Mucosa of descending colon (tissue), 3 donors: Measurements from ENCODE around the gene KLF17. TPM values are rescaled to one million over a fixed set of nuclear protein-coding genes. Genes with fewer than 3 reads are reported as not detected.

Source experiments
- ATAC-seq: fragments of 200-7000 bp; cut with Tn5 transposase; one replicate; pipeline ENCODE4 v1.9.1; 2020; ENCODE audit warnings: mild to moderate bottlenecking, moderate library complexity
- DNase-seq, 3 donors: peaks; one replicate each; pipeline ENCODE4 v3.0.0-alpha.2; 2020
- H3K36me3 ChIP-seq: fragments of 200-600 bp; one replicate; pipeline ENCODE4 v1.8.0; 2021; ENCODE audit warnings: low read depth, mild to moderate bottlenecking
- H3K4me1 ChIP-seq: fragments of 200-600 bp; one replicate; pipeline ENCODE4 v1.8.0; 2021; ENCODE audit warnings: low read depth, mild to moderate bottlenecking
- H3K4me3 ChIP-seq: fragments of 200-600 bp; one replicate; pipeline ENCODE4 v1.8.0; 2021; ENCODE audit warnings: mild to moderate bottlenecking
- H3K9me3 ChIP-seq: fragments of 200-600 bp; one replicate; pipeline ENCODE4 v1.8.0; 2021; ENCODE audit warnings: mild to moderate bottlenecking
- CTCF ChIP-seq: fragments of 200-600 bp; IDR thresholded peaks from one replicate; pipeline ENCODE4 v1.8.0; 2022; ENCODE audit warnings: antibody characterized with exemption, mild to moderate bottlenecking
- intact Hi-C, 2 donors: fragments of 100-400 bp; cut with DNase I in 1 of 2; cut with micrococcal nuclease in 1 of 2; formaldehyde crosslinking; loops; one replicate each; pipeline versions ENCODE4 v1.11.0 to v1.11.1; 2022; cut with DNase I, micrococcal nuclease
- total RNA-seq, 3 donors: library from RNA; stranded (reverse); fragmentation: NEBNext Ultra II Directional in 2 of 3; extraction: Animal tissue kit (Norgen Biotek cat#: 25700) in 2 of 3; gene quantifications; one replicate each; pipeline versions ENCODE4 v1.2.1 to v1.2.4, GENCODE V29; 2021 to 2023
- donor health status: DM: no; HTN: no; CAD: no; lungs with moderate emphysema.
- donor health status: DM: no; HTN: no; CAD: no.
- donor health status: DM: no; HTN: yes; CAD: no.

Gene KLF17
- total RNA-seq, 3 donors from 2014 or later: 0.13 TPM; not detected in 2

- ATAC-seq (no peak), DNase-seq (no peak)
- H3K4me1 ChIP-seq: no peaks in the 10 kb centered on the region
- H3K36me3 ChIP-seq: no peaks in the 10 kb centered on the region
- no peaks in the 10 kb centered on the region for H3K9me3 ChIP-seq
- H3K4me3 ChIP-seq: no peak overlapping the region
- TF ChIP-seq CTCF: no peak
- intact Hi-C loops: no loop called here
These were observed 31.7 kb upstream of the KLF17 start for GRCh38 chr1:44086692-44087474.

GRCh38 chr1:44089371-44090048 lies 29.1 kb upstream of the KLF17 start:
- H3K4me3 ChIP-seq: no peak overlapping the region
- H3K4me1 ChIP-seq: no peaks in the 10 kb centered on the region
- peak; percentile 78 for ATAC-seq
- no peak for TF ChIP-seq CTCF
- DNase-seq: no peak
- H3K36me3 ChIP-seq: no peaks in the 10 kb centered on the region
- intact Hi-C loops: no loop called here
- H3K9me3 ChIP-seq: no peaks in the 10 kb centered on the region

GRCh38 chr1:44090429-44091252 lies 28.0 kb upstream of the KLF17 start:
- ATAC-seq (no peak), DNase-seq (no peak)
- TF ChIP-seq CTCF: no peak
- no peaks in the 10 kb centered on the region for H3K4me1 ChIP-seq
- no peak overlapping the region for H3K4me3 ChIP-seq
- H3K9me3 ChIP-seq: no peaks in the 10 kb centered on the region
- intact Hi-C loops: no loop called here
- no peaks in the 10 kb centered on the region for H3K36me3 ChIP-seq

- TF ChIP-seq CTCF: no peak
- ATAC-seq (no peak), DNase-seq (no peak)
- Histone ChIP-seq H3K4me3 (no peak overlapping the region), H3K36me3 (no peaks in the 10 kb centered on the region), H3K9me3 (no peaks in the 10 kb centered on the region), H3K4me1 (no peaks in the 10 kb centered on the region)
- intact Hi-C loops: no loop called here
These were observed 24.6 kb upstream of the KLF17 start for GRCh38 chr1:44094047-44094446.

- intact Hi-C loops: no loop called here
- H3K4me1 ChIP-seq: no peaks in the 10 kb centered on the region
- TF ChIP-seq CTCF: no peak
- H3K36me3 ChIP-seq: no peaks in the 10 kb centered on the region
- H3K4me3 ChIP-seq: no peak overlapping the region
- no peaks in the 10 kb centered on the region for H3K9me3 ChIP-seq
- ATAC-seq (no peak), DNase-seq (no peak)
These were observed 18.3 kb upstream of the KLF17 start for GRCh38 chr1:44100183-44100868.
